NCI-H1694 (cell line): ENCODE measurements around the gene GLE1.
"Not testable (repeated sequence)": the region's sequence is repeated elsewhere in the genome, so short reads cannot be mapped to it uniquely, and the experiment has no call there.

ENCODE experiments used
- DNase-seq: peaks from one replicate; lab custom pipeline; 2025; lab: John Stamatoyannopoulos, UW

The GLE1 gene

GRCh38 chr9:128552153-128552743, 47.7 kb downstream of the GLE1 start, which contains the start of gene SPTAN1:
Gene SPTAN1, plus strand, starts transcription at chr9:128552587. Its CDS starts 14,154 bp downstream, at chr9:128566741.
- peak; percentile 57 for DNase-seq

- no peak for DNase-seq
Measured at GRCh38 chr9:128552744-128553440, 48.4 kb downstream of the GLE1 start.

GRCh38 chr9:128553728-128554127, 49.2 kb downstream of the GLE1 start:
- no peak for DNase-seq

- DNase-seq: no peak
Measured at GRCh38 chr9:128554155-128554862, 49.8 kb downstream of the GLE1 start.

GRCh38 chr9:128555180-128555721, 50.7 kb downstream of the GLE1 start:
- DNase-seq: no peak

- no peak for DNase-seq
Measured at GRCh38 chr9:128556276-128556675, 51.8 kb downstream of the GLE1 start.

- no peak for DNase-seq
Measured at GRCh38 chr9:128556926-128557634, 52.6 kb downstream of the GLE1 start.

GRCh38 chr9:128558431-128559310, 54.2 kb downstream of the GLE1 start:
- DNase-seq: peak; percentile 59

- DNase-seq: no peak
Measured at GRCh38 chr9:128565578-128565977, 61.1 kb downstream of the GLE1 start.

GRCh38 chr9:128568470-128569078, 64.1 kb downstream of the GLE1 start:
- no peak for DNase-seq

GRCh38 chr9:128575469-128575868, 71.0 kb downstream of the GLE1 start:
- no peak for DNase-seq

- no peak for DNase-seq
Measured at GRCh38 chr9:128575916-128576315, 71.4 kb downstream of the GLE1 start.

GRCh38 chr9:128577206-128577605, 72.7 kb downstream of the GLE1 start:
- no peak for DNase-seq

GRCh38 chr9:128579194-128579593, 74.7 kb downstream of the GLE1 start:
- DNase-seq: no peak

GRCh38 chr9:128580731-128581130, 76.2 kb downstream of the GLE1 start:
- DNase-seq: no peak

GRCh38 chr9:128585155-128585554, 80.6 kb downstream of the GLE1 start:
- DNase-seq: not testable (repeated sequence)

GRCh38 chr9:128586934-128587333, 82.4 kb downstream of the GLE1 start:
- DNase-seq: not testable (repeated sequence)

- DNase-seq: no peak
Measured at GRCh38 chr9:128587453-128587852, 82.9 kb downstream of the GLE1 start.

GRCh38 chr9:128588581-128589233, 84.2 kb downstream of the GLE1 start:
- DNase-seq: no peak
